Measurements from ENCODE around the gene ARGLU1.

GRCh38 chr13:106567474-106568298 is at the start of gene ARGLU1:
- TF ChIP-seq, protein P1, sequence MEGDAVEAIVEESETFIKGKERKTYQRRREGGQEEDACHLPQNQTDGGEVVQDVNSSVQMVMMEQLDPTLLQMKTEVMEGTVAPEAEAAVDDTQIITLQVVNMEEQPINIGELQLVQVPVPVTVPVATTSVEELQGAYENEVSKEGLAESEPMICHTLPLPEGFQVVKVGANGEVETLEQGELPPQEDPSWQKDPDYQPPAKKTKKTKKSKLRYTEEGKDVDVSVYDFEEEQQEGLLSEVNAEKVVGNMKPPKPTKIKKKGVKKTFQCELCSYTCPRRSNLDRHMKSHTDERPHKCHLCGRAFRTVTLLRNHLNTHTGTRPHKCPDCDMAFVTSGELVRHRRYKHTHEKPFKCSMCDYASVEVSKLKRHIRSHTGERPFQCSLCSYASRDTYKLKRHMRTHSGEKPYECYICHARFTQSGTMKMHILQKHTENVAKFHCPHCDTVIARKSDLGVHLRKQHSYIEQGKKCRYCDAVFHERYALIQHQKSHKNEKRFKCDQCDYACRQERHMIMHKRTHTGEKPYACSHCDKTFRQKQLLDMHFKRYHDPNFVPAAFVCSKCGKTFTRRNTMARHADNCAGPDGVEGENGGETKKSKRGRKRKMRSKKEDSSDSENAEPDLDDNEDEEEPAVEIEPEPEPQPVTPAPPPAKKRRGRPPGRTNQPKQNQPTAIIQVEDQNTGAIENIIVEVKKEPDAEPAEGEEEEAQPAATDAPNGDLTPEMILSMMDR (conservative IDR thresholded peaks at IDR 0.05; ENCODE audit: low read depth, low read length) = no peak
- no peak for TF ChIP-seq EZH2 (IDR thresholded peaks at IDR 0.05; ENCODE audit: borderline replicate concordance, low read depth, low read length, poor library complexity, severe bottlenecking)
